ENCODE results near the gene ENOX1.
"Not testable (repeated sequence)": the region's sequence is repeated elsewhere in the genome, so short reads cannot be mapped to it uniquely, and the experiment has no call there.

Gene ENOX1

DNA sequence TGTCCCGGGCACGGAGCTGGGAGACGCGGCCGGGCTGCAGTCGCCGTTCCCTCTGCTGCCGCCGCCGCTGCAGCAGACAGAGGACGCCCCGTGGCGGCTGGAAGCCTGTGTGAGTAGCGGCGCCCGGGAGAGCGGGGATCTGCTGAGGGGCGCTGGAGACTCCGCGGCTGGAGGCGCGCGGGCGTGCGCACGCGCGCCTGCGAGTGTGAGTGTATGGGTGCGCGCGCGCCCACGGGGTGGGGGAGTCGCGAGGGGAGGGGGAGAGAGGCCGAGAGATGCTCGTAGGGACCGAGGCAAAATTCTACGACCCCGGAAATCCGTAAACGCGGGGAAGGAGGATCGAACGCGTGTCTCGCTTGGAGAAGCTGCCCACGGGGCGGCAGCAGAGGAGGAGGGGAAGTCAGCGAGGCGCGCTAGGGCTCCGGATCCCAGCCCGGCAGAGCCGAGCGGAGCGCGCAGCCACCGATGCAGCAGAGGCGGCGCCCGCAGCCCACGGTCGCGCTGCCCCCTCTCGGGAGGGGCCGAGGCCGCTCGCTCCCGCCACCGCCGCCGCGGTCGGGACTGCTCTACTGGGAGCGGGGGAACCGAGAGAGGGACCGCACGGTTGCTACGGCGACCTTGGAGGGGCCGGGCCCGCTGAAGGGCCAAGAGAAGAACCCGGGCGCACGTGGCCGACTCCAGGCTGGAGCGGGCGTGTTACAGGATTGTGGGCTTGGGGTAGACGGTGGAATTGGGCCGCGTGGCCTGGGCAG is at the start of gene ENOX1:
TSS of gene ENOX1 (minus strand) at position 207 of the 752 bp plus-strand sequence.
- TF ChIP-seq, protein P1, sequence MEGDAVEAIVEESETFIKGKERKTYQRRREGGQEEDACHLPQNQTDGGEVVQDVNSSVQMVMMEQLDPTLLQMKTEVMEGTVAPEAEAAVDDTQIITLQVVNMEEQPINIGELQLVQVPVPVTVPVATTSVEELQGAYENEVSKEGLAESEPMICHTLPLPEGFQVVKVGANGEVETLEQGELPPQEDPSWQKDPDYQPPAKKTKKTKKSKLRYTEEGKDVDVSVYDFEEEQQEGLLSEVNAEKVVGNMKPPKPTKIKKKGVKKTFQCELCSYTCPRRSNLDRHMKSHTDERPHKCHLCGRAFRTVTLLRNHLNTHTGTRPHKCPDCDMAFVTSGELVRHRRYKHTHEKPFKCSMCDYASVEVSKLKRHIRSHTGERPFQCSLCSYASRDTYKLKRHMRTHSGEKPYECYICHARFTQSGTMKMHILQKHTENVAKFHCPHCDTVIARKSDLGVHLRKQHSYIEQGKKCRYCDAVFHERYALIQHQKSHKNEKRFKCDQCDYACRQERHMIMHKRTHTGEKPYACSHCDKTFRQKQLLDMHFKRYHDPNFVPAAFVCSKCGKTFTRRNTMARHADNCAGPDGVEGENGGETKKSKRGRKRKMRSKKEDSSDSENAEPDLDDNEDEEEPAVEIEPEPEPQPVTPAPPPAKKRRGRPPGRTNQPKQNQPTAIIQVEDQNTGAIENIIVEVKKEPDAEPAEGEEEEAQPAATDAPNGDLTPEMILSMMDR (IDR thresholded peaks at IDR 0.05; ENCODE audit: low read depth, low read length), result no peak
- peak within 1 kb of the TSS; percentile 65 for H3K4me3 ChIP-seq (ENCODE audit: low read depth, low read length)

DNA sequence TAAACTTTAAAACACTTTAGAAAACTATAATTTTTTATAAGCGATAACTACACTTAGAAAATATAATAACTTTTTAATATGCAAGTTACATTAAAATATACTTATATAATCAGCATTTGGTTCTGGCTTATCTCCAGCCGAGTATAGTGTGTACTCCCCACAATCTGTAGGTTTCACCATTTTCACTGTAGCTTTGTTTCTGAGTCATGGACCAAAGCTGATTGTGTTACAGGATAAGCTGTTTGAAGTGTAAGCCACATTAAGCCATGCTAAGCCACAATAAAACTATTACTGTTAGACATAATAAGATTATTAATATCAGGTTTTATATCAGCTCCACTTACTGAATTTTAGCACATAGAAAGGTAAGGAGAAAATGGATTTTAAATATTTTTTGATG is 48.9 kb upstream of the ENOX1 start:
- TF ChIP-seq, protein P1 (IDR thresholded peaks at IDR 0.05; ENCODE audit: low read depth, low read length), result no peak
- H3K4me3 ChIP-seq (ENCODE audit: low read depth, low read length), result no peak overlapping the region

DNA sequence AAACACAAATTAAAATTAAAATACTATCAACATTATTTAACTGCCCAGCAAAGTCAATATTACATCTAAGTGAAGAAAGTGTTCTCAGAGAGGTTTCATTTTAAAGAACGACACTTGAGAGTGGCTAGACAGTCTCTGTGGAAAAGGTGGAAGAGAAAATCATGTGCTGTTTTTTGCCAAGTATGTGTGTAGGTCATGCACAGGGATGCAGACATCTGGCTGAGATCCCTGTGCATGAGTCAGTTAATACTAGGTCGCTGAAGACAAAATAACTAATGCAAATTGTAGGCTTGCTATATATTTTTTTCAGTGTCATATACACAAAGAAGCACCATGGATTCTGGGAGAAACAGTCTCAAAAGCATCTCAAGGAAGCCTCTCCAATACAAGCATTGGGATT is 44.3 kb upstream of the ENOX1 start:
- no peak overlapping the region for H3K4me3 ChIP-seq (ENCODE audit: low read depth, low read length)
- TF ChIP-seq, protein P1 (IDR thresholded peaks at IDR 0.05; ENCODE audit: low read depth, low read length), result no peak

DNA sequence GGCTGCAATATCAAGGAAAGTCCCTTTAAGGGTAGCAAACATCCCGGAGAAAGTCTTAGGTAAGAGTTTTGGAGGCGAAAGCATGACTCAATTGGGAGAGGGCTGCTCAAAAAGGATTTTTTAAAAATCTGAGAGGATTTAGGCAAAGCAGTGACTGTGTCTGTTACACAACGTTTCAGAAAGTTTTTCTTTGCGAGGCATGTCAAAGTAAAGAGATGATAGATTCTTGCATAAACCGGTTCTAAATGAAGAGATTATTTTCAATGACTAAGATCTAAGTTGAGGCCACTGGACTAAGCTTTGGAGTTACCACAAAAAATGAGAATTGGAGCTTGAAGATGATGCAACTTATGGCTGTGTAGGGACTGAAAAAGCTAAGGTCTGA is 43.7 kb upstream of the ENOX1 start:
- H3K4me3 ChIP-seq (ENCODE audit: low read depth, low read length), result no peak overlapping the region
- TF ChIP-seq, protein P1 (IDR thresholded peaks at IDR 0.05; ENCODE audit: low read depth, low read length), result no peak

DNA sequence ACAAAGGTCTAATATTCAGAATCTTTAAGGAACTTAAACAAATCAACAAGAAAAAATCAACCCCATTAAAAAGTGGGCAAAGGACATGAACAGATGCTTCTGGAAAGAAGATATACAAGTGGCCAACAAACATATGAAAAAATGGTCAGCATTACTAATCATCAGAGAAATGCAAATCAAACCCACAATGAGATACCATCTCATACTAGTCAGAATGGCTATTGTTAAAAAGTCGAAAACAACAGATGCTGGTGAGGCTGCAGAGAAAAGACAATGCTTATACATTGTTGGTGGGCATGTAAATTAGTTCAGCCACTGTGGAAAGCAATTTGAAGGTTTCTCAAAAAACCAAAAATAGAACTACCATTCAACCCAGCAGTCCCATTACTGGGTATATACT is 37.9 kb upstream of the ENOX1 start:
- not testable (repeated sequence) for H3K4me3 ChIP-seq (ENCODE audit: low read depth, low read length)

DNA sequence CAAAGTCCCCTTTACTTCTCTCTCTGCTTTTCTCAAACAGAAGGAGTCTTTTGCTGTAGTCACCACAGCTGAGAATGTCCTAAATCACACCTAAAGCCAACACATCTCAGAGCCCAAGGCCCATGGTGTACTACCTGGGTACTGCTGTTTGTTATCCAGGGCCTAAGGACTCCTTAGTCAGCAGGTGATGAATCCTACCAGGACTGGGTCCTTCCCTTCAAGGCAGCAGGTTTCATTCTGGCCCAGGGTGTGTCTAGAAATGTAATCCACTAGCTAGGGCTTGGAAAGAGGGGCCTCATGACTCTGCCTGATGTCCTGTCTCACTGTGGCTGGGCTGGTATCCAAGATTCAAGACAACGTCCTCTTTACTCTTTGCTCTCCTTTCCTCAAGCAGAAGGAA is 36.2 kb upstream of the ENOX1 start:
- TF ChIP-seq, protein P1 (IDR thresholded peaks at IDR 0.05; ENCODE audit: low read depth, low read length), result no peak
- no peak overlapping the region for H3K4me3 ChIP-seq (ENCODE audit: low read depth, low read length)

DNA sequence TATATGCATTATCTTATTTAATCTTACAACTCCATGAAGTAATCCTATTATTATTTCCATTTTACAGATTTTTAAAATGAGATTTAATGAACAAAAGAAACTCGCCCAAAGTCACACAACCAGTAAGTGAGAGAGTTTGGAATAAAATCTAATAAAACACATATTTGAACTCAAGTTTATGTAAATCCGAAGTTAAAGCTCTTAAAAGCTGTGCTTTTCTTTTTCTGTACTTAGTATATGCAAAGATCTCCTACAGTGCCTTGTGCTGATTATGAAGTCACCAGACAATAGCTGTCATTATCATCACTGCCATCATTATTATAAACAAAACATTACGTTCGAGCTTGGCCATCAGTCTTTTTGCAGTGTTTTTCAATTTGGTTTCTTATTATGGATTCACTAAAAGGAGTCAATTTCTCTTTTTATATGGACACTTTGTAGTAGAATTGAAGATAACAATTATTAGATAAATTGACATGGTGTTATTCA is 29.7 kb upstream of the ENOX1 start:
- no peak overlapping the region for H3K4me3 ChIP-seq (ENCODE audit: low read depth, low read length)
- TF ChIP-seq, protein P1 (IDR thresholded peaks at IDR 0.05; ENCODE audit: low read depth, low read length), result no peak

DNA sequence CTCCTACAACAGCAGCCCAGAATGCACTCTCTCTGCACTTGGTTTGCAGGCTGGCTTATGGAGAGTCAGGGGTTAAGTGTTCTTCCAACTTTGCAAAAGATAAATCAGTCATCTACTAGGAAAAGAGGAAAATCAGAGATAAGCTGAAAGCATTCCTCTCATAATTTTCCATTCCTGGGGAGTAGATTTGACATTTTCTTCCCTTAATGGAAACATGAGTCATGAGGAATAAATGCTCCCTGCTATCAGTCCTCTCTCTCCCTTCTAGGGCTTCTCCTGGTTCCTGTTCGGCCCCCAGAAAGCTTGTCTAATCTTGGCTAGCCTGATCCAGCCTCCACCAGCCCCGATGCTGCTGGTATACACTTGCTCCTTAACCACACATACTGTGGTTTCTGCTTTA is 28.4 kb upstream of the ENOX1 start:
- no peak overlapping the region for H3K4me3 ChIP-seq (ENCODE audit: low read depth, low read length)
- TF ChIP-seq, protein P1 (IDR thresholded peaks at IDR 0.05; ENCODE audit: low read depth, low read length), result no peak
